Glomerular visceral epithelial cell (primary cell): ENCODE measurements around the gene TRIM56.
"Not testable (repeated sequence)": the region's sequence is repeated elsewhere in the genome, so short reads cannot be mapped to it uniquely, and the experiment has no call there.

Experiments
- DNase-seq: peaks from one replicate; pipeline ENCODE4 v3.0.0-alpha.2; 2016; ENCODE audit errors: extremely low spot score

TRIM56 gene

GRCh38 chr7:101132626-101133600 lies 47.6 kb downstream of the TRIM56 start:
- not testable (repeated sequence) for DNase-seq

- DNase-seq: no peak
These were observed 48.5 kb downstream of the TRIM56 start for GRCh38 chr7:101133621-101134398.

GRCh38 chr7:101134399-101134980 lies 49.2 kb downstream of the TRIM56 start:
- no peak for DNase-seq

- no peak for DNase-seq
These were observed 52.5 kb downstream of the TRIM56 start for GRCh38 chr7:101137651-101138212.

- peak; percentile 95 for DNase-seq
These were observed 53.1 kb downstream of the TRIM56 start for GRCh38 chr7:101138213-101138870.

GRCh38 chr7:101140339-101140699 lies 55.0 kb downstream of the TRIM56 start:
- no peak for DNase-seq

- no peak for DNase-seq
These were observed 55.6 kb downstream of the TRIM56 start for GRCh38 chr7:101140746-101141382.
